K562 (cell line): ENCODE data around the gene KDELR3. TPM values are rescaled to one million over a fixed set of nuclear protein-coding genes. Genes with fewer than 3 reads are reported as not detected.

ENCODE experiments used
- ATAC-seq: fragments of 200-7000 bp; cut with Tn5 transposase; 3 replicates; pipeline ENCODE4 v1.9.1; 2020; ENCODE audit warnings: moderate library complexity
- BruUV-seq: library from RNA; stranded (reverse); fragments of 400-500 nt; replicated peaks from 2 replicates; lab custom pipeline; 2021; lab: Mats Ljungman, UMichigan
- CTCF ChIA-PET: fragments of 300-600 bp; formaldehyde crosslinking; extraction: SDS; loops from one replicate; lab custom pipeline; 2021; ENCODE audit warnings: low intra/inter-chr PET ratio; lab: Yijun Ruan, JAX
- POLR2A ChIA-PET: fragments of 300-600, 350-650 bp; sonication (Branson Sonifier 250); formaldehyde crosslinking; extraction: SDS; loops from one replicate; lab custom pipeline; 2021; ENCODE audit warnings: antibody characterized with exemption, inconsistent platforms; lab: Yijun Ruan, JAX
- DNase-seq, 4 experiments: peaks; one replicate each; pipeline versions ENCODE4 v3.0.0 to v3.0.0-alpha.2; 2011 to 2018; ENCODE audit warnings: low spot score in 3 of 4, mixed read lengths in 3 of 4; ENCODE audit errors: extremely low read depth in 1 of 4
- FAIRE-seq: peaks from 2 replicates; lab custom pipeline; 2011; peaks lifted over from hg19 to GRCh38; lab: Jason Lieb, UNC
- H2AFZ ChIP-seq: 2 replicates; pipeline ENCODE4 v1.6.0; 2011; ENCODE audit warnings: low read depth, low read length, control low read depth, inconsistent platforms
- H3K27ac ChIP-seq: fragments of 200-600 bp; 3 replicates; pipeline ENCODE4 v1.8.0; 2011; ENCODE audit warnings: low read depth, mild to moderate bottlenecking, control low read depth, inconsistent platforms, low read length, moderate library complexity, mixed read lengths; ENCODE audit errors: extremely low read depth
- H3K27me3 ChIP-seq, 2 experiments: fragments of 300-600 bp in 1 of 2; 2 replicates in 1 of 2; 3 replicates in 1 of 2; pipeline versions ENCODE4 v1.6.0 to v1.8.0; 2011; ENCODE audit warnings: inconsistent platforms in 2 of 2, low read length in 2 of 2, mild to moderate bottlenecking in 1 of 2, mixed read lengths in 1 of 2, moderate library complexity in 1 of 2; ENCODE audit not compliant: control insufficient read depth in 2 of 2, insufficient read depth in 2 of 2
- H3K36me3 ChIP-seq: fragments of 300-600 bp; 3 replicates; pipeline ENCODE4 v1.8.0; 2011; ENCODE audit warnings: mild to moderate bottlenecking, low read length, inconsistent platforms; ENCODE audit not compliant: control insufficient read depth, insufficient read depth
- H3K4me1 ChIP-seq, 2 experiments: fragments of 200-600 bp in 1 of 2; replicated peaks in 1 of 2; 2 replicates in 1 of 2; 3 replicates in 1 of 2; pipeline versions ENCODE4 v1.5.1 to v1.8.0; 2011; ENCODE audit warnings: inconsistent platforms in 2 of 2, low read length in 2 of 2, mild to moderate bottlenecking in 1 of 2, mixed read lengths in 1 of 2, moderate library complexity in 1 of 2; ENCODE audit not compliant: control insufficient read depth in 2 of 2, insufficient read depth in 2 of 2
- H3K4me2 ChIP-seq: 2 replicates; pipeline ENCODE4 v1.6.1; 2011; ENCODE audit warnings: low read length, control low read depth, inconsistent platforms, mixed read lengths; ENCODE audit not compliant: insufficient read depth
- H3K4me3 ChIP-seq: fragments of 200-600 bp; sonication (generic), shearing (Covaris generic); 2 replicates; pipeline ENCODE4 v1.5.1; 2016; ENCODE audit warnings: control low read depth, inconsistent platforms
- H3K79me2 ChIP-seq: fragments of 200-600 bp; 3 replicates; pipeline ENCODE4 v1.8.0; 2011; ENCODE audit warnings: low read length, inconsistent platforms; ENCODE audit not compliant: control insufficient read depth, insufficient read depth
- H3K9ac ChIP-seq, 2 experiments: 2 replicates each; pipeline versions ENCODE4 v1.6.0 to v1.6.1; 2011; ENCODE audit warnings: low read depth in 2 of 2, low read length in 2 of 2, control low read depth in 1 of 2, inconsistent platforms in 1 of 2, mild to moderate bottlenecking in 1 of 2, mixed read lengths in 1 of 2; ENCODE audit not compliant: insufficient read depth in 1 of 2
- H3K9me1 ChIP-seq: one replicate; pipeline ENCODE4 v1.6.0; 2011; ENCODE audit warnings: inconsistent platforms, mild to moderate bottlenecking, low read length, moderate library complexity; ENCODE audit not compliant: control insufficient read depth, insufficient read depth
- H3K9me3 ChIP-seq: replicated peaks from 2 replicates; pipeline ENCODE4 v1.5.1; 2011; ENCODE audit warnings: low read depth, low read length, inconsistent platforms; ENCODE audit not compliant: control insufficient read depth, insufficient read depth
- H4K20me1 ChIP-seq: replicated peaks from 2 replicates; pipeline ENCODE4 v1.6.1; 2011; ENCODE audit warnings: low read length, inconsistent platforms, mixed read lengths; ENCODE audit not compliant: control insufficient read depth, insufficient read depth
- HNRNPUL1 ChIP-seq: fragments of 200-400 bp; formaldehyde crosslinking; IDR thresholded peaks from 2 replicates; pipeline ENCODE4 v1.6.1; 2017; ENCODE audit warnings: low read length
- L3MBTL2 ChIP-seq: fragments of 450-650 bp; IDR thresholded peaks from 2 replicates; pipeline ENCODE4 v1.6.1; 2016; ENCODE audit warnings: mild to moderate bottlenecking, moderate library complexity
- MCM5 ChIP-seq: fragments of 450-650 bp; IDR thresholded peaks from 2 replicates; pipeline ENCODE4 v1.6.1; 2016; ENCODE audit warnings: low read depth
- NELFE ChIP-seq: IDR thresholded peaks from 2 replicates; pipeline ENCODE4 v1.6.1; 2011; ENCODE audit warnings: mild to moderate bottlenecking; ENCODE audit not compliant: insufficient read depth, insufficient read length
- PHB2 ChIP-seq: fragments of 450-650 bp; IDR thresholded peaks from 2 replicates; pipeline ENCODE4 v1.6.1; 2017; ENCODE audit warnings: low read depth
- PRMT5 ChIP-seq: sonication (generic); formaldehyde crosslinking; IDR thresholded peaks from 2 replicates; pipeline ENCODE4 v1.5.0; 2020; ENCODE audit warnings: missing genetic modification reagents
- TCF7 ChIP-seq: sonication (generic); IDR thresholded peaks from 2 replicates; pipeline ENCODE4 v1.6.1; 2016; ENCODE audit warnings: antibody characterized with exemption, borderline replicate concordance
- TRIM25 ChIP-seq: fragments of 450-650 bp; IDR thresholded peaks from 2 replicates; pipeline ENCODE4 v1.7.0; 2016; ENCODE audit warnings: borderline replicate concordance
- ZBTB5 ChIP-seq: fragments of 450-650 bp; IDR thresholded peaks from 2 replicates; pipeline ENCODE4 v1.6.1; 2017; ENCODE audit warnings: antibody characterized with exemption
- ZC3H4 ChIP-seq: sonication (generic); formaldehyde crosslinking; IDR thresholded peaks from 2 replicates; pipeline ENCODE4 v1.9.0; 2021; ENCODE audit warnings: missing genetic modification reagents, borderline replicate concordance
- ZNF212 ChIP-seq: fragments of 450-650 bp; formaldehyde crosslinking; IDR thresholded peaks from 2 replicates; pipeline ENCODE4 v1.4.0; 2020; ENCODE audit warnings: mild to moderate bottlenecking
- WGBS: fragments of 100-300 bp; shearing (Covaris generic); methylation state at CpG from one replicate; pipeline ENCODE4 v1.1.6; 2016; ENCODE audit warnings: low coverage, mixed read lengths; ENCODE audit not compliant: insufficient coverage; ENCODE audit errors: missing lambda C conversion rate; 5-methylcytosine and 5-hydroxymethylcytosine counted together
- in situ Hi-C: fragments of 300-500 bp; cut with MboI; formaldehyde crosslinking; loops from 4 replicates; pipeline ENCODE4 v1.15.0; 2018; ENCODE audit warnings: inconsistent platforms, mixed read lengths
- intact Hi-C: fragments of 100-400 bp; cut with micrococcal nuclease; formaldehyde crosslinking; loops from 2 replicates; pipeline ENCODE4 v1.14.2; 2022
- polyA plus RNA-seq, 8 experiments: library from polyadenylated mRNA; depleted of rRNA in 4 of 8; stranded (reverse) in 5 of 8; unstranded in 3 of 8; fragments of >200 nt; fragmentation: Nextera tagmentation in 2 of 8; fragmentation: Illumina TruSeq in 1 of 8; extraction: Ambion mirVana in 2 of 8; extraction: Trizol in 1 of 8; gene quantifications; 2 replicates each; pipeline versions ENCODE4 v1.2.1 to v1.2.3, GENCODE V29; 2011 to 2014; ENCODE audit warnings: inconsistent platforms in 1 of 8, missing spikeins in 1 of 8
- total RNA-seq, 7 experiments: library from RNA; depleted of rRNA in 6 of 7; stranded (reverse); fragments of >200 nt in 6 of 7; fragmentation: Illumina TruSeq in 2 of 7; extraction: Trizol in 2 of 7; gene quantifications; 2 replicates each; pipeline versions ENCODE4 v1.2.1 to v1.2.3, GENCODE V29; 2011 to 2021; ENCODE audit warnings: low replicate concordance in 1 of 7
- TF ChIP-seq, protein P1 (sequence below): sonication (generic); formaldehyde crosslinking; IDR thresholded peaks from 2 replicates; pipeline ENCODE4 v1.8.0; 2023; ENCODE audit warnings: mild to moderate bottlenecking, missing genetic modification reagents
- TF ChIP-seq, protein P2 (sequence below): fragments of 250-450 bp; sonication (Bioruptor Pico); IDR thresholded peaks from 2 replicates; pipeline ENCODE4 v1.8.0; 2021; ENCODE audit warnings: borderline replicate concordance, mild to moderate bottlenecking, moderate library complexity; ENCODE audit not compliant: poor library complexity, severe bottlenecking

KDELR3 gene
- total and polyA plus RNA-seq, 9 of the 15 experiments (the other 6 are each of a cell fraction or from before 2014, with no cell fraction given): 7.1 to 44.8 (median 9.6) TPM

DNA sequence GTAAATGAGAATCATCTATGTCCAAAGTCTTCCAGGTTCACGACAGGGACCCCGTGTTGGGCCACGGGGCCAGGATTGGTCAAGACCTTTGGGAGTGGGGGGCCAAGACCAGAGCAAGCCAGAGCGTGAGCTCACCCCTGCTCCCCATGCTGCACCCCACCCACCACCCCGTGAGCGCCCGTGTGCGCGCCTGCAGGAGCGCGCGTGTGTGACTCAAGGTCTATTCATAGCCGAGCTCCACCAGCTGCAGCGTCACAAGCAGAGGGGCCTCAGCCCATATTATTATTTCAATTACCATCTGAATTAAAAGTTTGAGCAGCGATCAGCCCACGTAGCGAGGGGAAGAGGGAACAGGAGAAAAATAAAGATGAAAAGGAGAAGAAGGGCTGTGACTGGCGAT is 18.1 kb upstream of the KDELR3 start:
- FAIRE-seq (no peak), DNase-seq (no peak), ATAC-seq (no peak)
- 13% methylated on average over 15 of the region's 18 CpGs for WGBS
- Histone ChIP-seq H3K27ac (no peak overlapping the region), H3K4me2 (no peak overlapping the region), H3K36me3 (no peaks in the 10 kb centered on the region), H3K9me1 (no peaks in the 10 kb centered on the region), H3K27me3 (no peaks in the 10 kb centered on the region; a peak in 2 of 5 replicates), H3K79me2 (no peaks in the 10 kb centered on the region), H2AFZ (no peak overlapping the region), H4K20me1 (peaks cover 11% of the 10 kb centered on the region; the same call in 1 of the 2 replicates), H3K9ac (no peak overlapping the region), H3K4me1 (peaks cover 0 to 32% of the 10 kb centered on the region in 2 experiments; a peak in 2 of 5 replicates), H3K9me3 (no peaks in the 10 kb centered on the region), H3K4me3 (no peak overlapping the region)
- TF ChIP-seq, protein P1, sequence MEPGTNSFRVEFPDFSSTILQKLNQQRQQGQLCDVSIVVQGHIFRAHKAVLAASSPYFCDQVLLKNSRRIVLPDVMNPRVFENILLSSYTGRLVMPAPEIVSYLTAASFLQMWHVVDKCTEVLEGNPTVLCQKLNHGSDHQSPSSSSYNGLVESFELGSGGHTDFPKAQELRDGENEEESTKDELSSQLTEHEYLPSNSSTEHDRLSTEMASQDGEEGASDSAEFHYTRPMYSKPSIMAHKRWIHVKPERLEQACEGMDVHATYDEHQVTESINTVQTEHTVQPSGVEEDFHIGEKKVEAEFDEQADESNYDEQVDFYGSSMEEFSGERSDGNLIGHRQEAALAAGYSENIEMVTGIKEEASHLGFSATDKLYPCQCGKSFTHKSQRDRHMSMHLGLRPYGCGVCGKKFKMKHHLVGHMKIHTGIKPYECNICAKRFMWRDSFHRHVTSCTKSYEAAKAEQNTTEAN: no peak
- TF ChIP-seq PHB2: no peak
- TF ChIP-seq HNRNPUL1: no peak
- no peak for TF ChIP-seq ZBTB5
- TF ChIP-seq L3MBTL2: no peak
- no peak for TF ChIP-seq ZC3H4
- no peak for TF ChIP-seq NELFE
- TF ChIP-seq PRMT5 (CRISPR knock-in tag): no peak
- TF ChIP-seq TRIM25: no peak
- TF ChIP-seq TCF7: no peak
- no peak for TF ChIP-seq ZNF212 (CRISPR knock-in tag)
- TF ChIP-seq MCM5: no peak
- TF ChIP-seq, protein P2, sequence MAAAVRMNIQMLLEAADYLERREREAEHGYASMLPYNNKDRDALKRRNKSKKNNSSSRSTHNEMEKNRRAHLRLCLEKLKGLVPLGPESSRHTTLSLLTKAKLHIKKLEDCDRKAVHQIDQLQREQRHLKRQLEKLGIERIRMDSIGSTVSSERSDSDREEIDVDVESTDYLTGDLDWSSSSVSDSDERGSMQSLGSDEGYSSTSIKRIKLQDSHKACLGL (CRISPR knock-in tag): no peak
- ChIA-PET POLR2A (interaction anchor here (0.6 to 1.6 kb wide), 2 partner anchors 10 to 246 kb away, joined by 4 read pairs; no protein-coding TSS in a partner anchor), CTCF (no interaction called here)
- in situ Hi-C loops: no loop called here
- intact Hi-C loops: no loop called here
- BruUV-seq: no TSS peak
